ENCODE measurements around the gene NRSN2.

The NRSN2 gene

DNA sequence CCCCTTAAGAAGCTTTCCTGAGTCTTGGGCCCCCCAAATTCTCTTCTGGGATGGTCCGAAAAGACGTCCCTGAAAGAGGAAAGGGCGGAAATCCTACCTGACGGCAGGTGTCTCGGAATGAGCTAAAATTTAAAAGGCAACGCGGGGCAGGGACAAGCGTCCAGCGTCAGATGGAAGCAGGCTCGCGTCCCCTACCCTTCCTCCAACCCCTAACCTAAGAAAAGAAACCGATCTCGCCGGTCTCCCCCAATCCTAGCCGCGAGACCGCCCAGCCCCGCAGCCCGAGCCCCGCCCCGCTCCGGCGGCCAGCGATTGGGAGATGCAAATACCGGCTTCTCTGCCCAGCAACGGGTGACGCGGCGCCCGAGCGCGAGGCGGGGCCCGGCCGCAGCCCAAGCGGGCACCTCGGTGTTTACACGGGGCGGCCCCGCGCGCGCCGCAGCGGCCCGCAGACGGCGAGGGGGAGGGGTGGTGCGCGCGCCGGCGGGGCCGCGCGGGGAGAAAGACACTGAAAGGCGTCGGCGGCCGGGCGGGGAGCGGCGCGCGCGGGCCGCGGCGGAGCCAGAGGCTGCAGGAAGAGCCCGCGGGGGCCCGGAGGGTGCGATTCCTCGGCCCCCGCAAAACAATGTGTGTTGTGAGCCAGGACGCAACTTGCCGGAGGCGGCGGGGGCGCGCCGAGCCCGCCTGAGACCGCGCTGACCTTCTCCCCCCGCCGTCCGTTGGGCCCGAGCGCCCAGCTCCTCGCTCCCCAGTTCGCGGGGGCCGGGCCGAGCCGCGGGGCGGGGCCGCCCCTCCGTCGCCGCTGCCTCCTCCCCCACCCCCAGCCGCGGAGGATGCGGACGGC lies 21.6 kb upstream of the NRSN2 start, which contains the start of gene SOX12:
Gene SOX12, plus strand, starts transcription at position 508 of the 844 bp plus-strand sequence. CDS start 373 bp downstream, outside the sequence.
- peak; percentile 20; the same call in 1 of the 2 replicates for TF ChIP-seq TAF1 (IDR thresholded peaks at IDR 0.05; ENCODE audit: low read depth)
- TF ChIP-seq CREB1 (IDR thresholded peaks at IDR 0.05; ENCODE audit: low read depth): peak; percentile 89
- TF ChIP-seq TCF12 (IDR thresholded peaks at IDR 0.05; ENCODE audit: low read depth): peak; percentile 9; the same call in 1 of the 2 replicates
- TF ChIP-seq EP300 (IDR thresholded peaks at IDR 0.05; ENCODE audit: borderline replicate concordance): peak; percentile 11; the same call in 1 of the 2 replicates
- TF ChIP-seq ZBTB7A (IDR thresholded peaks at IDR 0.05; ENCODE audit: low read depth): peak; percentile 29; the same call in 1 of the 2 replicates
- TF ChIP-seq RAD21 (IDR thresholded peaks at IDR 0.05; ENCODE audit: low read depth): no peak
- TF ChIP-seq, protein P1, sequence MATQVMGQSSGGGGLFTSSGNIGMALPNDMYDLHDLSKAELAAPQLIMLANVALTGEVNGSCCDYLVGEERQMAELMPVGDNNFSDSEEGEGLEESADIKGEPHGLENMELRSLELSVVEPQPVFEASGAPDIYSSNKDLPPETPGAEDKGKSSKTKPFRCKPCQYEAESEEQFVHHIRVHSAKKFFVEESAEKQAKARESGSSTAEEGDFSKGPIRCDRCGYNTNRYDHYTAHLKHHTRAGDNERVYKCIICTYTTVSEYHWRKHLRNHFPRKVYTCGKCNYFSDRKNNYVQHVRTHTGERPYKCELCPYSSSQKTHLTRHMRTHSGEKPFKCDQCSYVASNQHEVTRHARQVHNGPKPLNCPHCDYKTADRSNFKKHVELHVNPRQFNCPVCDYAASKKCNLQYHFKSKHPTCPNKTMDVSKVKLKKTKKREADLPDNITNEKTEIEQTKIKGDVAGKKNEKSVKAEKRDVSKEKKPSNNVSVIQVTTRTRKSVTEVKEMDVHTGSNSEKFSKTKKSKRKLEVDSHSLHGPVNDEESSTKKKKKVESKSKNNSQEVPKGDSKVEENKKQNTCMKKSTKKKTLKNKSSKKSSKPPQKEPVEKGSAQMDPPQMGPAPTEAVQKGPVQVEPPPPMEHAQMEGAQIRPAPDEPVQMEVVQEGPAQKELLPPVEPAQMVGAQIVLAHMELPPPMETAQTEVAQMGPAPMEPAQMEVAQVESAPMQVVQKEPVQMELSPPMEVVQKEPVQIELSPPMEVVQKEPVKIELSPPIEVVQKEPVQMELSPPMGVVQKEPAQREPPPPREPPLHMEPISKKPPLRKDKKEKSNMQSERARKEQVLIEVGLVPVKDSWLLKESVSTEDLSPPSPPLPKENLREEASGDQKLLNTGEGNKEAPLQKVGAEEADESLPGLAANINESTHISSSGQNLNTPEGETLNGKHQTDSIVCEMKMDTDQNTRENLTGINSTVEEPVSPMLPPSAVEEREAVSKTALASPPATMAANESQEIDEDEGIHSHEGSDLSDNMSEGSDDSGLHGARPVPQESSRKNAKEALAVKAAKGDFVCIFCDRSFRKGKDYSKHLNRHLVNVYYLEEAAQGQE (IDR thresholded peaks at IDR 0.05; ENCODE audit: low read depth): no peak
- peak; percentile 60; the same call in 1 of the 2 replicates for TF ChIP-seq EGR1 (IDR thresholded peaks at IDR 0.05)

DNA sequence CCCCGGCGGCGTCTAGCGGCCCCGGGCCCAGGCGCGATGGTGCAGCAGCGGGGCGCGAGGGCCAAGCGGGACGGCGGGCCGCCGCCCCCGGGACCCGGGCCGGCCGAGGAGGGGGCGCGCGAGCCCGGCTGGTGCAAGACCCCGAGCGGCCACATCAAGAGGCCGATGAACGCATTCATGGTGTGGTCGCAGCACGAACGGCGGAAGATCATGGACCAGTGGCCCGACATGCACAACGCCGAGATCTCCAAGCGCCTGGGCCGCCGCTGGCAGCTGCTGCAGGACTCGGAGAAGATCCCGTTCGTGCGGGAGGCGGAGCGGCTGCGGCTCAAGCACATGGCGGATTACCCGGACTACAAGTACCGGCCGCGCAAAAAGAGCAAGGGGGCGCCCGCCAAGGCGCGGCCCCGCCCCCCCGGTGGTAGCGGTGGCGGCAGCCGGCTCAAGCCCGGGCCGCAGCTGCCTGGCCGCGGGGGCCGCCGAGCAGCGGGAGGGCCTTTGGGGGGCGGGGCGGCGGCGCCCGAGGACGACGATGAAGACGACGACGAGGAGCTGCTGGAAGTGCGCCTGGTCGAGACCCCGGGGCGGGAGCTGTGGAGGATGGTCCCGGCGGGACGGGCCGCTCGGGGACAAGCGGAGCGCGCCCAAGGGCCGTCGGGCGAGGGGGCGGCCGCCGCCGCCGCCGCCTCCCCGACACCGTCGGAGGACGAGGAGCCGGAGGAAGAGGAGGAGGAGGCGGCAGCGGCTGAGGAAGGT lies 20.8 kb upstream of the NRSN2 start:
- TF ChIP-seq, protein P2, sequence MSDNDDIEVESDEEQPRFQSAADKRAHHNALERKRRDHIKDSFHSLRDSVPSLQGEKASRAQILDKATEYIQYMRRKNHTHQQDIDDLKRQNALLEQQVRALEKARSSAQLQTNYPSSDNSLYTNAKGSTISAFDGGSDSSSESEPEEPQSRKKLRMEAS (IDR thresholded peaks at IDR 0.05): peak; percentile 9; the same call in 1 of the 2 replicates
- TF ChIP-seq ZBTB7A (IDR thresholded peaks at IDR 0.05; ENCODE audit: low read depth): 0 out of 2 replicates have a peak, but pooled peaks have one; percentile 10
- TF ChIP-seq TEAD4 (IDR thresholded peaks at IDR 0.05): no peak

DNA sequence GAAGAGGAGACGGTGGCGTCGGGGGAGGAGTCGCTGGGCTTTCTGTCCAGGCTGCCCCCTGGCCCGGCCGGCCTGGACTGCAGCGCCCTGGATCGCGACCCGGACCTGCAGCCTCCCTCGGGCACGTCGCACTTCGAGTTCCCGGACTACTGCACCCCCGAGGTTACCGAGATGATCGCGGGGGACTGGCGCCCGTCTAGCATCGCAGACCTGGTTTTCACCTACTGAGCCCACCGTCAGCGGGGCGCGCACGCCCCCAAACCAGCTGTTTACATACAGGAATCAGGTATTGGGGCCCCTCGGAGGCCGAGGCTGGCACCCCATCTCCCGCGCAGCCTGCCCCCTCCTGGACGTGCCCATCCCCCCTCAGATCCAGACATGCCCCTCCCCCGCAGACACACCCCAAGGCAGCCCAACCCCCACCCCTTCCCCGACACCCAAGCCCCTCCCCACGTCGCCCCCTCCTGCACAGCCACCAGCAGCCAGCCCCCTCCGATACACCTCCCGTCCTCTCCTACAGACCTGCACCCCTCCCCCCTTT lies 20.2 kb upstream of the NRSN2 start:
- TF ChIP-seq EGR1 (IDR thresholded peaks at IDR 0.05): no peak
- TF ChIP-seq TAF1 (IDR thresholded peaks at IDR 0.05; ENCODE audit: low read depth): no peak
- no peak for TF ChIP-seq YY1 (IDR thresholded peaks at IDR 0.05; ENCODE audit: low read depth)
- no peak for TF ChIP-seq CREB1 (IDR thresholded peaks at IDR 0.05; ENCODE audit: low read depth)
- TF ChIP-seq TCF12 (IDR thresholded peaks at IDR 0.05; ENCODE audit: low read depth): no peak

DNA sequence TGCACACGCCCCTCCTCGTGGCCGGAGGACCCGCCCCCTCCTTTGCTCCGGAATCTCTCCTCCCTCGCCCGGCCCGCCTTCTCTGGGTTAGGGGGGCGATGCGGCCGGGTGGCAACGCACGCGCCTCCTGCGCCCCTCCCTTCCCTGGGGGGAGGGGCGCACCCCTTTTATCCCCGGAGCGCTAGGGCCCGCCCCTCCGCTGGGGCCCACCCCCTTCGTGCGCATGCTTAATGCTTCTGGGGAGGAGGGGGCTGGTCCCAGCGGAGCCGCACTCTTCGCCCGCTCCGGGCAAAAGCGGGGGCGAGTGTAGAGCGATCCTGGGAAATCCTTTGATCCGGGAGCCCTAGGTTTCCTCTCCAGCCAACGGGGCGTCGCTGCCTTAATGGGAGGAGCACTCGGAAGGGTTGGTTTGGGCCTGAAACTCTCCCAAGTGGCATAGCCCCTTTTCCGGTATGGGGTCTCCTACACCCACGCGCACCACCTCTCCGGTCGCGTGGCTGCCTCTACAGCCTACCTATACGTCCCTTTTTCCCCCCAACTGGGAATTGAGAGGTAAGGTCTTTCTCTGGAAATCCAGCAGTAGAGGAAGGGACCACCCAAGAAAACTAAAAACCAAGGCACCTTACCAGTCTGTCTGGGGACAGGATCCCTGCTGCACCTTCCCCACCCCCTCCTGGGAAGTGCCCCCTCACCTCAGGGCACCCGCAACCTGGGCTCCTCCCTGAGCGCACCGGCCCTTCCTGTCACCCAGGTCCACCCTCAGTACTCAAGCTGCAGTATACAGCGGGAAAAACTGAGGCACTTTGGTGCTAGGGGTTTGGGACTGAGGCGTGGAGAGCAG lies 19.5 kb upstream of the NRSN2 start:
- TF ChIP-seq EP300 (IDR thresholded peaks at IDR 0.05; ENCODE audit: borderline replicate concordance) (no peak), CEBPB (IDR thresholded peaks at IDR 0.05) (no peak), RAD21 (IDR thresholded peaks at IDR 0.05; ENCODE audit: low read depth) (no peak), CREB1 (IDR thresholded peaks at IDR 0.05; ENCODE audit: low read depth) (no peak), TEAD4 (IDR thresholded peaks at IDR 0.05) (no peak), NFIC (IDR thresholded peaks at IDR 0.05) (no peak), EGR1 (IDR thresholded peaks at IDR 0.05) (peak; percentile 82), YY1 (IDR thresholded peaks at IDR 0.05; ENCODE audit: low read depth) (no peak), ZBTB7A (IDR thresholded peaks at IDR 0.05; ENCODE audit: low read depth) (0 out of 2 replicates have a peak, but pooled peaks have one; percentile 26), FOXM1 (IDR thresholded peaks at IDR 0.05; ENCODE audit: borderline replicate concordance, low read depth) (no peak), TAF1 (IDR thresholded peaks at IDR 0.05; ENCODE audit: low read depth) (peak; percentile 40; the same call in 1 of the 2 replicates), TCF12 (IDR thresholded peaks at IDR 0.05; ENCODE audit: low read depth) (peak; percentile 54; the same call in 1 of the 2 replicates)
- TF ChIP-seq, protein P1 (IDR thresholded peaks at IDR 0.05; ENCODE audit: low read depth): no peak
- TF ChIP-seq, protein P3, sequence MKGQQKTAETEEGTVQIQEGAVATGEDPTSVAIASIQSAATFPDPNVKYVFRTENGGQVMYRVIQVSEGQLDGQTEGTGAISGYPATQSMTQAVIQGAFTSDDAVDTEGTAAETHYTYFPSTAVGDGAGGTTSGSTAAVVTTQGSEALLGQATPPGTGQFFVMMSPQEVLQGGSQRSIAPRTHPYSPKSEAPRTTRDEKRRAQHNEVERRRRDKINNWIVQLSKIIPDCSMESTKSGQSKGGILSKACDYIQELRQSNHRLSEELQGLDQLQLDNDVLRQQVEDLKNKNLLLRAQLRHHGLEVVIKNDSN (IDR thresholded peaks at IDR 0.05): peak; percentile 55
- TF ChIP-seq, protein P2 (IDR thresholded peaks at IDR 0.05): peak; percentile 72

All from Ishikawa (cell line).